GM21360 (cell line): ENCODE data around the gene CCDC50.

Experiments used
- ATAC-seq: cut with Tn5 transposase; IDR thresholded peaks from one replicate; pipeline ENCODE4 v1.9.1; 2021; ENCODE audit warnings: mild to moderate bottlenecking, moderate library complexity; ENCODE audit not compliant: unreplicated experiment

CCDC50 gene

DNA sequence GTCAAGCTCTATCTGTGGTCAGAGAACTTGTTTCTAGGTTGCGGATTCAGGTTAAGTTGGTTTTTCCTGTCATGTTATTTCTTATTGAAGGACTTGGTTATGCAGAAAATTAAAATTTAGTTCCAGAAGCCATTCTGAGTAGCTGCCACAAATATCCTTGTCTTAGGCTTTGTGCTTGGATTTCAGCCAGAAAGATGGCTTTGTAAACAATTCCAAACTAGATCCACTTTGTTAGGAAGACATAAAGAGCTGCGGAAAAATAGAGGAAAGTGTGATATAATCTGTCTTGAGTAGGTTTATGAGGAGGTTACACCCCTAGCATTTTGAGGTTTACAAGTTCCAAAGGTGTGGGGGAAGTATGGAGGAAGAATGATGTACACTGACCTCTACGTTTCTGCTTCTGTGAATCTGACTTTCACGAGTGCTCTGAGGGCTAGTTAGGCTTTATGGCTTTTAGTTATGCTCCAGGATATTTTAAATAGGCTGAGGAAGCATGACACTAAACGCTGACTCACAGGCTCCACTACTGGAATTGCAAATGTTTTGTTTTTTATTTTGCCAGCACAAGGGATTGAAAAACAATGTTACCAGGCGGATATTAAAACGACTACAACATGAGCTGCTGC lies 47.4 kb downstream of the CCDC50 start:
- ATAC-seq: no peak

DNA sequence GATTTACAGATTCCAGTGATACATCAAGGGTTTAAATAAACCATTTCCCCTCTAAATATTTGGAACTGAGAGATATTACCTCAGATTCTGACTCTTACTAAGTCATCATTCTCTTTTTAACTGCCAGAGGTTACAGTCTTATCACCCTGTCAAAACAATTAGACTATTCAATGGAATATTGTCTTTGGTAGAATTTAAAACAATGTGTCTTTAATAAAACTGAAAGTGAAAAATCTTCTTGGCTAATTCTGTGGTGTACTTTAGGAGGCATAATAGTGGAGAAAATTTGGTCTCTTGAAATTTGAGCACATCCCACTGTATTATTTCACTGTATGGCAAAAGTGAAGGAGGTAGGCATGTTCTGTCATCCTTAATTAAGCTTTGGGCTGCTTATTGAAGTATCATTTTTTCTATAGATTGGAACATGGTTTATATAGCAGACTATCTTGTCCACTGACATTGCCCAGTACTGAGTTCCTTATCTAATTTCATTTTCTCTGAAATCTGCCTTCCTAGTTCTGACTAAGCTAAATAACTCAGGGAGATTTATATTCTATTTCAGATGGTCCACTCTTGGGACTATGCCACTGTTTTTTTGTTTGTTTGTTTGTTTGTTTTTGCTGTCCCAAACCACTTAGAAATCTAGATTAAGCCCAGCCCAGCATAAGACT lies 49.1 kb downstream of the CCDC50 start:
- no peak for ATAC-seq

DNA sequence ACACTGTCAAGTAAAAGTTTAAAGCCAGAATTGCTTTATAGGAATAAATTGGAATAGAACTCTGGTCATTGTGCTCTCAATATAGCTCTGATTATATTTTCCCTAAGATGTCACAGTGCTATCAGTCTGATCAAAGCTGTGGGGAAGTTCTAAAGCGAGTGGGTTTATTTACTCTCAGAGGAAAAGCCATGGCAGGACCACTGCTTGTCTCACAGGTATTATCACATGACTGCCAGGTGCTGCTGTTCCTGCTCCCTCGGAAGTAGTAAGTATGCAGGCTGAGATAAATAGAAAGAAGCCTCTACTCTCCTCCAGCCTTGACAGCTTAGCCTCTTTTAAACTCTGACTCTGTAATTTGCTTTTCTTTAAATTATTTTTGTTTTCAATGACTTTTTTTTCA lies 50.3 kb downstream of the CCDC50 start:
- no peak for ATAC-seq

DNA sequence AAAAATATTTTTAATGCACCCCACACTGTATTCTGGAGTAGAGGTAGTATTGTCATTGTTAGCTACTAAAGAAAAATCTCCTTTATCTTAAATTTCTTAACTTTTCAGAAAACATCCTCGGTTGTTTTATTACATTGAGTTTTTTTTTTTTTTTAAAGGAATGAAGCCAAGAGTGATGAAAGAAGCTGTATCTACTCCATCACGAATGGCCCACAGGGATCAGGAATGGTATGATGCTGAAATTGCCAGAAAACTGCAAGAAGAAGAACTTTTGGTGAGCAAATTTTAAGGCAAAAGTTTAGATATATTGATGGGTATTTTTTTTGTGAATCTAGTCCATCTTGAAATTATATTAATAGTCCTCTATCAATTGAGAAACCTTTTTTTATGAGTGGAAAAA lies 50.8 kb downstream of the CCDC50 start:
- ATAC-seq: no peak

DNA sequence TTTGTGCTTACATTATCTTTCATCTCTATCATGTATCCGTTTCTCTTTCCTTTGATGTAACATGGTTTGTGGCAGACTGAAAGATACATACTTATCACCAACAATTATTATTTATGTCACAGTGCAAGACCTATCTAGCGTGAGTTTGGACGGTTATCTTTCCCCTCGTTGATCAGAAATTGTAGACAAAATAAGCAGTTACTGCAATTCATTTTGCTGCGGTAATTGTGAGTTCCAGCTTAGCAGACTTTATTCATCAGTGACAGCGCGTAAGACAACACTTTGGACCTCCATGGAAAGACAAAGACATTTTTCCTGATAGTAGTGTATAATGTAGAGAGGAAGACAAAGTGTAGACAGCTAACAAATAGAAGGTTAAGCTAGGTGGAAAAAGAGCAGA lies 52.1 kb downstream of the CCDC50 start:
- ATAC-seq: no peak

DNA sequence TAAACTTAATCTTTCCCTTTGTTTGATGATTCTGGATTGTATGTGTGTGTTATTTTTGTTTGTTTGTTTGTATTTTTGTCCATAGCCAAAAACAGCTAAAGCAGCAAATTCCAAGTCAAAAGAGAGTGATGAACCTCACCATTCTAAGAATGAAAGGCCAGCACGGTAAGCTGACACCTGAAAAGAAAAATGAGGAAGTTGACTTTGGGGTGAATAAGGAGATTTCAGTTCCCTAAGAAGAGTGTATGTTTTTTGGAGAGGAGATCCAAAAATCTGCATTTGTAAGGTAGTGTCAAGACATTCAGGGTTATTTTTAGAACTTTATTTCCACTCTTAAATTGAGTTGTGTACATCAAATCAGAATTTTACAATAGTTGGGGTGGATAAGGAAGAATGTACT lies 53.5 kb downstream of the CCDC50 start:
- ATAC-seq: no peak

DNA sequence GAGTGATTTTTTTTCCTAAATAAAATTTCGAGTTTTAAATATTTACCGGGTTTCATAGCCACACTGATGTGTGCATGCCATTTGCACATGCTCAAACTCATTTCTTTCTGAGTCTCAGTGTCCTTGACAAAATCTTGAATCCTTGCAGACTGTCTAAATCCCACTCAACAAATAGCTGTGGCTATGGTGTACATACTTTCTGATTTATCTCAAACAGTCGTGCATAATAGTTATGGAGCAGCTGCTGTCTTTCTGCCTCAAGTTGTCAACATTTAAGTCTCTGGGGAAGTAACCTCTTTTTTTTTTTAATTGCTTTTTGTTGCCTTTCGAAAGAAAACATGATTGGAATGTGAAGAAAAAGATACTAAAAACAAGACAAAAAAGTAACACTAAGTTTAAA lies 53.9 kb downstream of the CCDC50 start:
- ATAC-seq: no peak

DNA sequence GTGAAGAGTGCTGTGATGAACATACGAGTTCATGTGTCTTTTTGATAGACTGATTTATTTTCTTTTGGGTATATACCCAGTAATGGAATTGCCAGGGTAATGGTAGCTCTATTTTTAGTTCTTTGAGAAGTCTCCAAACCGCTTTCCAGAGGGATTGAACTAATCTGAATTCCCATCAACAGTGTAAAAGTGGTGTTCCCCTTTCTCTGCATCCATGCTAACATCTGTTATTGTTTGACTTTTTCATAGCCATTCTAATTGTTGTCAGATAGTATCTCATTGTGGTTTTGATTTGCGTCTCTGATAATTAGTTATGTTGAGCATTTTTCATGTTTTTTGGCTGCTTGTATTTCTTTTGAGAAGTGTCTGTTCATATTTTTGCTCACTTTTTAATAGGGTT lies 55.9 kb downstream of the CCDC50 start:
- ATAC-seq: no peak

DNA sequence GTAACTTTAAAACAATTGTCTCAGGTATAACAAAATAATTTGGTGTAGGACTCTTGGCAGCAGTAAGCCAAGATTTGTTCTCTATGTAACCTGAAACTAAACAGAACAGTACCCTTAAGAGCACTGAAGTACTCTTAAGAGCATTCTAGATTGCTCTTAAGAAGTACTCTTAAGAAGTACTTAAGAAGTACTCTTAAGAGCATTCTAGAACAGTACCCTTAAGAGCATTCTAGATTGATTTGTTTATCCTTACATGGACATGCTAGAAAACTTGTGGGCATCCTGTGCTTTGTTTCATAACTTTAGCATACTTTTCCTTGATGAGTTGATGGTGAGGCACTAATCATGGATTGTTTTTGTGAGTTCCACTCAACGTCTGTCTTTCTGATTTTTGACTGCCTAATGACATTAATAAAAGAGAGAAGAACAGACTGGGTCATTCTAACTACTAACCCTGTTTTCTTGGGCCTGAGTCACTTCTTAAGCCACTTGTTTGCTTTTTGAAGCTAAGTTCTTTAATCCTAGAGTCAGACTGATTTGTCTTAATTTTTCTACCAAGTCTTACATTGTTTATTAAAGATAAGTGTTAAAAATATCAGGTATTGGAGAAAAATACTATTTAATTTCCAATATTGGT lies 58.4 kb downstream of the CCDC50 start:
- ATAC-seq: no peak

DNA sequence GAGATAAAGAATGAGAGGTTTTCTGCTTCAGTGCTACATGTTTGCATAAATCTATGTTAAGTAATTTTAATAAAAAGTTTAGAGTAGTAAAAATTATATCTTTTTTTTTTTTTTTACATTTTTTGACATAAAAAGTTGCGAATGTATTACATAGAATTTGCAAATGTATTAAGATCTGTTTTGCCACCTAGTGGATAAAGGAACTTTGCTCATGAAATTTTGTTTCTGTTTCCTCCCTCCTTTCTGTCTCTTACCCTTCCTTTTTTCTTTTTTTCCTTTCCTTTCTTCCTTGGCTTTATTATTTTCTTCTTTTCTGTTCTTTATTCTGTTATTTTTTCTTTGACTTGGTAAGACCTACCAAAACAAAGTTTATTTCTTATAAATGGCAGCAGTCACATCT lies 59.6 kb downstream of the CCDC50 start:
- no peak for ATAC-seq

DNA sequence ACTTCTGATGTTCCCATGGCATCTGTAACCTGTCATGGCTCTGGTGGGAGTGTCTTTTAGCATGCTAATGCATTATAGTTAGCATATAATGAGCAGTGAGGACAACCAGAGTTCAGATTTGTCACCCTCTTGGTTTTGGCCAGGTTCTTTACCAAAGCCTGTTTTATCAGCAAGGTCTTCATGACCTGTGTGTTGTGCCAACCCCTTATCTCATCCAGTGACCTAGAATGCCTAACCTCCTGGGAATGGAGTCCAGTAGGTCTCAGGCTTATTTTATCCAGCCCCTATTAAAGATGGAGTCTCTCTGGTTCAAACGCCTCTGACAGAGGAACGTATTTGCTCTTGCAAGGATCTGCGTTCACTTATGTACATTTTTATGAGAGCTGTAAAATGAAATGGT lies 61.4 kb downstream of the CCDC50 start:
- ATAC-seq: no peak

DNA sequence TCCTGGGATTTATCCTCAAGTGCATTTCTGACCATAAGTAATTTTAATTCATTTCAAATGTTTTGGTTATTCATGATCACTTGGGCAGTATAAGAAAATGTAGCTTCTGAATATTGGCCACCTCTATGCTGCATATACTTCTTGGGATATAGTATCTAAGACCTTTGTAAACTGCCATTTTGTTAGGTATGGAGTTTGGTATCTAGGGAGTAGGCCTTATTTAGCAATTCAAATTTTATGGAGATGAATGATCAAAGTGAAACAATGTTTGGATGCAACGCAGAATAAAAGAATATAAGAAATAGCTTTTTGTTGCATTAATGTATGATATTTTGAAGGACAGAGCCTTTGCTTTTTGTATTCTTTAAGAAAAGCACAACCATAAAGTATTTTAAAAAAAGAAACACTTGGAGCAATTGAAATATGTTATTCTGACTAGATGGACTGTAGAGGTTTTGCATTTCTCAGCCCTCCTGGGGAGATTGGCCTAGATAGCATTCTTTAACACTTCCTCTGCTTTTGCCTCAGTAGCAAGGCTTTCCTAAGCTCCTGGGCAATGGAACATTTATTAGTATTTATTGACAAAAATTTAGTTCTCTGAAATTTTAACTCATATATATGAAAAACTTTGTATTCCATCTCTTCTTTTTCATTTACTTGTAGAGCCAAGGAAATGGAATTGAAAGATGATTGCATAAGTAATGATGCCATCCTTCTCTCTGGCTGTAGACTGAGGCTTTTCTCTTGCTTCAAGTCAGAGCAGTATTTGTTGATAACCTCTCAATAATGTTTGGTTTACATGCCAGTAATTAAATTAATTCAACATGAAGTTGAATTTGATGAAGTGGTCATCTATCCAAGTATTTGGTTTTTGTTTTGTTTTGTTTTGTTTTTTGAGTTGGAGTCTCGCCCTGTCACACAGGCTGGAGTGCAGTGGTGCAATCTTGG lies 62.9 kb downstream of the CCDC50 start:
- no peak for ATAC-seq

DNA sequence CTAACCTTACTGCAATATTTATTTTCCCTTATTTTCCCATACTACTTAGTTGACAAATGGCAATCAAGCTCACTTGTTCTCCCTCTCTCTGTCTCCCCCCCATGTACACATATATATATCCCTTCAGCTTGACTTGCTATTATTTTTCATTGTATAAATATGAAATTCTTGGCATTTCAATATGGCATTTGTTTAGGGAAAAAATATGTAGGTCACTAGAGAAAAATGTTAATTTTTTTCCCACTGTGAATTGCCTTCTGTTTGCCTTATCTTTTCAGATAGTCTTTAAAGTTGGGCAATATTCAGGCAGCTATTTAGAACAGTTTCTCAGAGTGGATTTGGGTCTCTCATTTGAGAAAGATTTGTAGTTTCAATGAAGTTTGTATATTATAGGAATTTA lies 64.0 kb downstream of the CCDC50 start:
- no peak for ATAC-seq

DNA sequence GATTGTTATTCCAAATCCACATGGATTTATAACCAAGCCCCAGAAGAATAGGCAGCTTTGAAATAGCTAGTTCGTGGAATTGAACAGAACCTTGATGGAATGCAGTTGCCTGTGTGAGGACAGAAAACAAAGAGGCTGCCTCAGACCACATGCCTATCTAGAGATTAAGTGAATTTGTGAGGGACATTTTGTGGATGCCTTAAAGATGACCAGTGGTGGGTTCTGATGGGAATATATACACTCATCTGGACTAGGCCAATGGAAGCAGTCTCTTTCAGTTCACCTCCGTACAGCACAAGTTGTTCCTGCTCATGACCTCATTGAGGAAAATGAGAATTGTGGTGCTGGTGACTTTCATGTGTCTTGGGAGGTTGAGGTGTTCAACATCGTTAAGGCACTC lies 68.6 kb downstream of the CCDC50 start:
- ATAC-seq: no peak

DNA sequence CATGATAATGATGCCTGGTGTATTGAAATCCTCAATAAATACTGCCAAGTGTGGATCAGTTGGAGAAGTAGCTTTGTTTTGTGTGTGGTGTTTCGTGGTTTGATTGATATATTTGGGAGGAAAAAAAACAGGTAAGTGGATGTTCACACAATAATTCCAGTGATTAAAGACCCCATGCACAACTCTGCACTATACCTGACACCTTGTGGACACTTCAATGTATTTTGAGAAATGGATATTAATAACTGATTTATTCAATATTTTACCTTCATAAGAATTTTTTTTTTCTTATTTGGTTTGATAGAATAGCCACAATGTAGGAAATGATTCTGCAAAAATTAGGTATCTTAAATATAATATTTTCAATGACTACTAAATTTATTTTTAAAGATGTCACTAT lies 69.4 kb downstream of the CCDC50 start:
- ATAC-seq: no peak

DNA sequence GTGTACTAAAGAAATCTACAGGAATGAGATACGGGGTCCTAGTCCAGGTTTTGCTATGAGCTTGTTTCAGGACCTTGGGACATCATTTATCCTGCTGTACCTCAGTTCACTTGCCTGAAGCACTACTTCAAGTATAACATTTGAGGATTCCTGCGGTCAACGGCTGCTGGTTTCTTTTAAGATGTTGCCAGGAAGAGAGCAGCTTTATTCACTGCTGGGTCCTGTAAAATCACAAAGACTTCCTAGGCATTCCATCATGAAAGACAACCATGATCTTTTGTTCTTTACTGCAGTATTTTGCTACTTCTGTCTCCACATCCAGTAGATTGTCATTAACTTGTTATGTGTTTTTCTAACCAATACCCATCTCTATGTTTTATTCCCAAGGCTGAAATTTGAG lies 70.7 kb downstream of the CCDC50 start:
- ATAC-seq: no peak

DNA sequence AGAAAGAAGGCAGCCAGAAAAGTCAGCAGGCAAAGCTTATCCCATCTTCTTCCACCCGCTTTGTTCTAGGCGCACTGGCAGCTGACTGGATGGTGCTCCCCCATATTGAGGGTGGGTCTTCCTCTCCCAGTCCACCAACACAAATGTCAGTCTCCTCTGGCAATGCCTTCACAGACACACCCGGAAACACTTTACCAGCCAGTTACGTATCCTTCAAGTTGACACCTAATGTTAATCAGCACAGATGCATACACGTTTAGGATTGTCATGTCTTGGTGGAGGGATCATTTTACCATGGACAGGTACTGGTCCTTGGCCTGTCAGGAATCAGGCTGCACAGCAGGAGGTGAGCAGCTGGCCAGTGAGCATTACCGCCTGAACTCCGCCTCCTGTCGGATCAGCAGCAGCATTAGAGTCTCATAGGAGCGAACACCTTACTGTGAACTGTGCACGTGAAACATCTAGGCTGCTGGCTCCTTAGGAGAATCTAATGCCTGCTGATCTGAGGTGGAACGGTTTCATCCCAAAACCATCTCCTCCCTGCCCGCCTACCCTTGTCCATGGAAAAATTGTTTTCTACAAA lies 72.7 kb downstream of the CCDC50 start:
- no peak for ATAC-seq

DNA sequence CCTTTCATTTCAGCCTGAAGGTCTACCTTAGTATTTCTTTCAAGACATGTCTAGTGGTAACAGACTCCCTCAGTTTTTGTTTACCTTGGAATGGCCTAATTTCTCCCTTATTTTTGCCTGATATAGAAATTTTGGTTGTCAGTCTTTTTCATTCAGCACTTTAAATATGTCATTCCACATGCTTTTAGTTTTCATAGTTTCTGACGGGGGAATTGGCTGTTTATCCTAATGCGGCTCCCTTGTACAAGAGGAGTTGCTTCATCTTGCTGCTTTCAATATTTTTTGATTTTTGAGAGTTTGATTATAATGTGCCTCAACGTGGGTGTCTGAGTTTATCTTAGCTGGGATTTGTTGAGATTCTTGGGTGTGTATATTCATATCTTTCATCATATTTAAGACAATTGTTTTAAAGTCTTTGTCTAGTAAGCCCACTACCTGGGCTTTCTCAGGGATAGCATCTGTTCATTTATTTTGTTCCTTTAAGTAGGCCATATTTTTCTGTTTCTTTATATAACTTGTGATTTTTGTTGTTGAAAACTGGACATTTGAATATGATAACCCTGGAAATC lies 80.7 kb downstream of the CCDC50 start:
- no peak for ATAC-seq

DNA sequence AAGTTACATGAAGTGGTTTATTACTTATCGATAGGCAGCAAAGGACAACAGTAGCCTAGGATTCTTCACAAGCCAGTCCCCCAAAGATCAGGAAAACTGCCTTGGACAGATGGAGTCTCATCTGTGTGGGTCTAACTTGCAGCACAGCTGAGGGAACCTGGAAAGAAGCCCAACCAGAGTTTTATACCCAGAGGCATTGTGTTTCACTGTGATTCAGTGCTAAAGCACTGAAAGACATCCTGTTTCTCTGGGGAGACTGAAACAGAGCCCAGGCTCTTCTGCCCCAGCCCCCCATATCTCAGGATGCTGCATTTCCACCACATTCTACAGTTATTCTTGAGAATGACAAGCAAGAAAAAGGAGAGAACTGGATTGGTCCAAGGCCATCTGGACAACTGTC lies 83.6 kb downstream of the CCDC50 start:
- ATAC-seq: no peak

DNA sequence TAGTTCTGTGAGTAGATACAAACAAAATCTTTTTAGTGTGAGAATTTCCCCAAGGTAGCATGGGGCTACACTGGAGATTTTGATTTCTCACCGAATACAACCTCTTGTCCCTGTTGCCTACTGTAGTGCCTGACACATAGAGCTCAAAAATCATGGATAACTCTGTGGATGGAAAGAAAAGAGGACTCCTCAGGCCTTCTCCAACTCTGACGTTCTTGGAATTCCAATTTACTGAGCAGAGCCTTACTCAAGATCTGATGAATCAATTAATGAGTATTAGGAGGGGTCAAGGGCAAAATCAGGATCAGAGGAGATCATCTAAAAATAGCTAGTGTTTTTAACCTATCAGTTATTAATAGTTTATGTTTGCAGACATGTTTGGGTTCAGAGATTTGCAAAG lies 85.1 kb downstream of the CCDC50 start:
- no peak for ATAC-seq

DNA sequence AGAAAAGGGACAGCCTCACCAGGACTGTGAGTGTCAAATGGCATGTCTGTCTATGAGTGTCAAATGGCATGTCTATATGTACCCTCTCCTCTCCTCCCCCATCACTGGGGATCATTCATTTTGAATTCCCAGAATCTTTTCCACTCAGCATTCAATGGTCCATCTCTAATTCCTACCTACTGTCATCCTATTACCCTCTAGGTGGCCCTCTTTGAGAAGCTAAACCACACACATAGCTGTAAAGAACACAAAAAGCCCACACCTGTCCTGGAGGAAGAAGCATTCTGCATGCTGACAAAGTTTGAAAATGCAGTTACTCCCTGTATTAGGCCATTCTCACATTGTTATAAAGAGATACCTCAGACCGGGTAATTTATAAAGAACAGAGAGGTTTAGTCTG lies 85.5 kb downstream of the CCDC50 start:
- no peak for ATAC-seq
